Stimulated activated CD4-positive, alpha-beta T cell treated with anti-CD3 and anti-CD28 coated beads, Interleukin-2, amount 100 ng/mL, for 4 hours (primary cell): ENCODE measurements around the gene POFUT2.

Experiments used
- DNase-seq: peaks from one replicate; pipeline ENCODE4 v3.0.0-alpha.2; 2020; ENCODE audit warnings: low read depth

POFUT2 gene

GRCh38 chr21:45262616-45263015 is 25.1 kb downstream of the POFUT2 start:
- no peak for DNase-seq

GRCh38 chr21:45262041-45262581 is 25.6 kb downstream of the POFUT2 start:
- DNase-seq = no peak

GRCh38 chr21:45261093-45261492 is 26.6 kb downstream of the POFUT2 start:
- DNase-seq = no peak

DNA sequence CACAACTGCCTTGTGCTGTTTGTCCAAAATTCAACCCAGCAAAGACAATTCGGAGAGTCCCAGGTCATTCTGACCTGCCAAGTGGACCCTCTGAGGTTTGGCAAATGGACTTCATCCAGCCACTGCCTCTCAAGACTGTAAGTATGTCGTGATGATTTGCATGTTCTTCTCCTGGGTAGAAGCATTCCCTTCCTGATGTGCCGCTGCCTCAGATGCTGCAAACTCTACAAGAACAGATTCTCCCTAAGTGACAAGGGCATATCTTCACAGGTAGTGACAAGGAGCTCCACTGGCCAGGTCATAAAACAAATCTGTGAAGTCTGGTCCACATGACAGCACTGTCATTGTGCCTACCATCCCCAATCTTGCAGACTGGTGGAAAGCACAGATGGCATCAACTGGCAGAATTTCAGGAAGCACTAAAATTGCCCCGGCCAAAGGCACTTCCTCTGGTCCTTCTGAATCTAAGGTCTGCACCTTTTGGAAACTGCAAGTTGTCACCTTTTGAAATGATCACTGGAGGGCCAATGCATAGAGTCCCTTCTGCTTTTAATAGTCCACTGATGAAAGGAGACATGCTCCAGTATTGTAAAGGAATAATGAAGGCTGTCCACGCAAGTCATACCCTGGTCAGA is 27.4 kb downstream of the POFUT2 start:
- DNase-seq = no peak

GRCh38 chr21:45259206-45259840 is 28.4 kb downstream of the POFUT2 start:
- DNase-seq = no peak

DNA sequence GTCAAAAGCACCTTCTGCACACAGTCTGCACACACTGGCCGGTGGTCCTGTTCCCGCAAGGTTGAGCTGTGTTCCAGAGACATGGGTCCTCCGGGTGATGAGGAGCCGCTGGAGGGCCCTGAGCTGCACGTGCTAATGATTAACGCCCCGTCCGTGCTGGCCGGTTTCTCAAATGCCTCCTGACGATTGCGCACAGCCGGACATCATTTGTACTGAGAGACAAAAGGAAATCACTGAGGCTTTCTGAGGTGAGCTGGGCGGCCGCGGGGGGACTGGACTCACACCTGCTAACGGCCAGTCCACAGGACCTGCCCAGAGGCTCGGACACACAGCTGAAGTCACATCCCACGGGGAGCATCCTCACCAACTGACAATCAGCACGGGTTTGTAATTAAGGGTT is 29.2 kb downstream of the POFUT2 start:
- DNase-seq = no peak

DNA sequence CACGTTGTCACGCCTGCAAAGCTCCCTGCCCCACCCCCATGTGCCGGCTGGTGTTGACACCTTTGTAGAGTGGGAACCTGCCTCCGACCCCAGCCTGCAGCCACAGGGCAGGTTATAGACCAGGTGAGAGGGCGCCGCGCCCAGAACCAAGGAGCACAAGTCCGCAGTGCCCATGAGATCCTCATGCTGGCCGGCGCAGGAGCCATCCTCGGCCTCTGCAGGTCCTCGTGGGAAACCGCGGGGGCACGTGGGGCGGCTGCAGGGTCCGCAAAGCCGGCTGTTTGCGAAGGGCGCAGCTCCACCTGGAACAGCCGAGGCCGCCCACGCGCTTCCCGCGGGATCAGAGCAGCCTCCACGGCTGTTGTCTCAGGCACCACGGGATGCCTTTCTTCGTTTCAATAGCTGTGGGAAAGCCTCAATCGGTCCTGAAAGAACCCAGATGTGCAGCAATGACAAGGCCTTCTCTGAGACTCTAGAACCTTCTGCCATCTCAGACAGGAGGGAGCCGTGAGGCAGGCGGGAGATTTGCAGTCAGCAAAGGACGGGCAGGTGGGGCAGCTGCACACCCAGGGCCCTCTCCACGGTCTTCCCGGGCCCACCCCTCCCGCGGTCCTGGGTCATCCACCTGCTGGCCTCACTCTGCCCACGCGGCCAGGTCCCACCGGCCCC is 29.9 kb downstream of the POFUT2 start:
- DNase-seq = no peak

DNA sequence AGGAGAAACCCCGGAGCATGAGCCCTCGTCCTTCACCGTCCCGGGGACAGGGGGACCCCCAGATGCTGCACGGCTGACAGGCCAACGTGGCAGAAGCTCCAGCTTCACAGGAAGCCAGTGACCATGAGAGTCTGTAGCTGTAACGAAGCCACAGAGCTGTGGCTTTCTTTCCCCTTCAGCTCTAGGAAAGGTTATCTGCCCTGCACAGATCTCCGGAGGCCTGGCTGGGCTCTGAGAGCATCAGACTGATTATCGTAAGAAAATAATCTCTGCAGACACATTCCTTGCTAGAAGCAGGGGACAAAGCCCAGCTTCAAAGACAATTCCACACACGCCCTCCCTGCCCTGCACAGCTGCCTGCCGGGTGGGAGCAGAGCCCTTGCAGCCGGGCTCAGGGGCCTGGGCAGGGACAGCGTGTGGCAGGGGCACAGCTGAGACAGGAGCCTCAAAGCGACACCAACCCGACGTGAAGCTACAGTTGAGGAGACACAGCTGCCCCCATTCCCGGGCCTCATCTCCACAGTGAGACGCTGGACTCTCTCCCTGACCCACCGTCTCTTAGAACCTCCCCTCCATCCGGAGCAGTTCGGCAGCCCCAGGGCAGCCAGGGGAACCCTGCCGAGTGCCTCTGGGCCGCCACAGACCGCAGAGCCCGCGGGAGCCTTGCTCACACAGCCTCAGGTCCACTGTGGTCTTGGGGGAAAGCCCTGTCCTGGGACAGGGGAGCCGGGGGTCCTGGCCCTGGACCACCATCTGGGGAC is 30.6 kb downstream of the POFUT2 start:
- no peak for DNase-seq

DNA sequence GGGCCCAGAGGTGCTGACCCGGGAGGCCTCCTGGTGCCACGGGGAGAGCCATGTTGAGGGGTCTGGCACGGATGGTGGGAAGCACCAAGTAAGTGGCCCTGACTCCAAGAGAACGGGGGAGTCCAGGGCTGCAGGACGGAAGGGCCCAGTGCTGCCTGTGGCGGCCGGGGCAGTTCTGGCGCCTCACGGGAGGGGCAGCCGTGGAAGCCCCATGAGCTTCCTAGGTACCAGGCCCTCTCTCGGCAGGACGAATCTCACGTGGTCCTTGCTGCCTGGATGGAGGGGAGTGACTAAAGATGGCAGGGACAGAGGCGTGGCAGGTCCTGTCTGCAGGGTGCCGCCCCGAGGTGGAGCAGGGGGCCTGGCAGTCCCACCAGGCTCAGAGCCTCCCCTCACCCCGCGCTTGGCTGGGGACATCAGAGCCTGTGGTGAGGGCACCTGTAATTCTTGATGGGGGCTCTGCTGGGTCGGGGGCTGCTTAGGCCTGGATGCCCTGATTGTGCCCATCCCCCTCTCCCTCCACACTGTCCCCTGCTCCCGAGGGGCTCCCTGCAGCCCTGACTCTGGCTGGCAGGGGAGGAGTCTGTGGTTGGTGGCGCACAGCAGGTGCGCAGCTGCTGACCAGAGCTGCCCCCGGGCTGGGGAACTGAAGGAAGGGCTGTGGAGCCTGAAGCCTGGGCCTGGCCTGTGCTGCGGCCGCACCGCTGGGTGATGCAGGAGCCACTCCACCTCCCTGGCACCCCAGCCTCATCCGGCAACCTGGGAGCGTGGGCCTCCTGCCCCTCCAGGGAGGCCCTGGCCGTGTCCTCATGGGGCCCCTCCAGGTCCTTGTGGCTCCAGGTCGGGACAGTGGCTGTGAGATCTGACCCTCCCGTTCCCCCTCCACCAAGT is 31.4 kb downstream of the POFUT2 start:
- DNase-seq = no peak

GRCh38 chr21:45255381-45256020 is 32.2 kb downstream of the POFUT2 start:
- no peak for DNase-seq

GRCh38 chr21:45254460-45254930 is 33.2 kb downstream of the POFUT2 start:
- no peak for DNase-seq

- no peak for DNase-seq
These were observed 33.8 kb downstream of the POFUT2 start for GRCh38 chr21:45253633-45254459.

DNA sequence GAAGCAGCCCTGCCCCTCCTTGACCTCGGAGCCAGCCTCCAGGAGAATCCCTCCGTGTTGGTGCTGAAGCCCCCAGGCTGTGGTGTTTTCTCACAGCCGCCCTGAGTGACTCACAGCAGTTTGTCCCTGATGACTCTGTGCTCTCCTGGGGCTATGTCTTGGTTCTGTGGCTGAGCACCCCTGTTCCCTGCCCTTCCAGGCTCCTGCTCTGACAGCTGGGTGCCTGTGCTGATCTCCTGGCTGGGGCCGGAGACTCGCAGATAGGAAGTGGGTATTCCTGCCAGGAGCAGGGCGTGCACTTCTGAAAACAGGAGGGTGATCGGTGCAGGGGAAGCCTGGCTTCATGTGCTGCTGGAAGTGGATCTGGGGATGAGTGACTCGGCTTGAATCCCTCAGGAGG is 34.5 kb downstream of the POFUT2 start:
- no peak for DNase-seq

GRCh38 chr21:45252448-45252925 is 35.2 kb downstream of the POFUT2 start:
- no peak for DNase-seq

DNA sequence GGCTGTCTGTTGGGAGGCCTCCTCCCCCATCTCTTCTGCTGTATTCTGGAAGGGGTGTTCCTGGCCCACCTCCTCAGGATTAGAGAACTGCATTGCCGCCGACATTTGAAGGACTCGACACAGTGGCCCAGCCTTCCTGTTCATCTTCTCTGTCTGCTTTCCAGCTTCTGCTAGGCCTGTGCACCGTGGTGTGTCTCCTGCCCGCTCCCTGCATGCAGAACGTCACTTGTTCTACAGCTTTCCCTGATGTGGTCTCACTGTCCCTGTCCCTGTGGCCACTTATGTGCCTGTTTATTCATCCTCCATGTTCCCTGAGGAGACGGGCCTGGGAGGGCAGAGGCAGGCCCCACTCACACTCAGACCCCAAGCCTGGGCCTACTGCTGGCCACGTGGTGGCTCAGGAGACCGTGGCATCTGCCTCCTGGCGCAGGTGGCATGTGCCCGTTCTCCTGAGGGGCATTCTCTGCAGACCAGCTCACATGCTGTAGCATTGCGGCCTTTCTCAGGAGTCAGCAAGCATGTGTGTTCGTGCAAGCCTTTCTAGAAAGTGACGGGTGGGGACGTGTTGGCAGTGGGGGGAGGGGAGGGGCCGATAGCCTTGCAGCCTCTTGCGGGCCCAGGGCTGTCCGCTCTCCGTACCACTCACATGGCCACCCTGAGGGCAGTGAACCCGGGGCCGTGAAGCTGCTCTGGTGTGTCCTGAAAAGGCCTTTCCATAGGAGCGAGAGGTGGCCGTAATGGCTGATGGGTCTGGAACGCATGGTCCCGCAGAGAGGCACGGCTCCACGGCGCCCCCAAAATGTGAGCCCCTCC is 35.9 kb downstream of the POFUT2 start:
- DNase-seq = no peak

- DNase-seq = no peak
These were observed 36.6 kb downstream of the POFUT2 start for GRCh38 chr21:45250914-45251634.

- no peak for DNase-seq
These were observed 37.4 kb downstream of the POFUT2 start for GRCh38 chr21:45250272-45250671.

DNA sequence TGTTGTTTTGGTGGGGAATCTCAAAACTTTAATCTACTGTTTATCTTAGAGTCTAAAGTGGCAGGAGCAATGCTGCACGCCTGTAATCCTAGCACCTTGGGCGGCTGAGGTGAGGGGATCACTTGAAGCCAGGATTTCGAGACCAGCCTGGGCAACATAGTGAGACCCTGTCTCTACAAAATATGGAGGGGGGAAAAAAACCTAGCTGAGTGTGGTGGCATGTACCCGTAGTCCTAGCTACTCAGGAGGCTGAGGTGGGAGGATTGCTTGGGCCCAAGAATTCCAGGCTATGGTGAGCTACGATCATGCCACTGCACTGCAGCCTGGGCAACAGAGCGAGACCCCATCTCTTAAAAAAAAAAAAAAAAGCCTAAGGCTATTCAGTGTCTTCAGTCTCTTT is 38.1 kb downstream of the POFUT2 start:
- no peak for DNase-seq
